Activated CD4-positive, alpha-beta T cell treated with anti-CD3 and anti-CD28 coated beads, Interleukin-10, Interleukin-2, amounts not matched to agents 100 ng/mL and 50 ng/mL, durations not matched to agents 16 hours and 8 hours (primary cell): ENCODE measurements around the gene PDE4B.

Experiments used
- DNase-seq: peaks from one replicate; pipeline ENCODE4 v3.0.0-alpha.2; 2020

The PDE4B gene

DNA sequence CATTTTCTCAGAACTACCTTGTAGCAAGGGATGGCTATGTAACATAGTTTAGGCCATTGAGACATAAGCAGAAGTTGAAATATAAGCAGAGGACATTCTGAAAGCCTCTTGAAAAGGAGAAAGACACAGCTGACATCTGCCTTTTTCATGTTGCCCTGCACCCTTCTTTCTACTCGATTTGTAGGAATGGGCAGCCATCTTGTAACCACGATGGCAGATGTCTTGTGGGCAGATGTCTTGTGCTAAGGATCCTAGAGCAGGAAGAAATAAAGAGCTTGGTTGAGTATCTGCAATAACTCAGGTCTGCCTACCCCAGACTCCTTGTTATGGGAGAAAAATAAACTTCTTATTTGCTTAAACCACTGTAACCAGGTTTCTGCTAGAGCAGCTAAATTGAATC is 351.0 kb downstream of the PDE4B start:
- no peak for DNase-seq

DNA sequence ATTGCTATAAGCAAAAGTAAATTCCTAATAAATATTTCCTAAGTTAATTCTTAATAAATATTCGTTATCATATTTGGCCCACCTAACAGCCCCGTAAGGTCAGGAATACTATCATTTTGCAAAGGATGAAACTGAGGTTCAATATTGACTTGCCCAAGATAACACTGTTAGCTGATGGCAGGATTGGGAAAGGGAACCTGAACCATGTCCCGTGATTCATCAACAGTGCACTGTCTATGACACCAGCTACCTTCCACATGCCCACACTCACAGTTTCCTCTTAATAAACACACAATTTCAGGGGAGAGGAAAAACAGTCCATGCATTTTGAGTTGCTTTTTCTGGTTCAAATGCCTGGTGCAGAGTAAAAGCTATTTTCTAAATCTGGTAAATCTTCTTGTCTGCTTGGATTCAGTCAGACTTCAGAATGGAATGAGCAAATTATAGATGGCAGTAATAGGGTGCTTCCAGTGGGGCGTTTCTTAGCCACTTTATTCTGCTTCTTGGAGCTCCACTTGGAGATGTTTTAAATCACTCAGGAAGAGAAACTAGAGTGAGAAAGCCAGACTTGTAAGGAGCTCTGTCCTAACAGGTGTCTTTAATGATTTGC is 354.6 kb downstream of the PDE4B start:
- no peak for DNase-seq

GRCh38 chr1:66152034-66152433 is 359.3 kb downstream of the PDE4B start:
- DNase-seq = no peak

DNA sequence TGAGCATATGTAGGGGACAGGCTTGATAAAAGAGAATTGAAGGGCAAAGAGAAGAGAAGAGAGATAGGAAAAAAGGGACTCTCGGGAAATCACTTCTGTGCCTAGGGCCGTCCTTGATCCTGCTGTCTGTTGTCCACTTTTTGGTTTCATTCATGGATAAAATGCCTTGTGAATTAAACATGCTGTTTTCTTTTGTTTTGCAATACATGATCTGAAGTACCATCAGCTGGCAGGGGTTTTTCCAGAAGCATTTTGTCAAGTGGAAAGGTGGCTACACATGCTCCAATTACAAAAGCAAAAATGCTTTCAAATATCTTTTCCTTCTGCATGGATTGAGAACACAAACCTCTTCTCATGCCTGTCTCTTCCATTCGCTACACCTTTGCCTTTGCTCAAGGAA is 361.7 kb downstream of the PDE4B start:
- no peak for DNase-seq

DNA sequence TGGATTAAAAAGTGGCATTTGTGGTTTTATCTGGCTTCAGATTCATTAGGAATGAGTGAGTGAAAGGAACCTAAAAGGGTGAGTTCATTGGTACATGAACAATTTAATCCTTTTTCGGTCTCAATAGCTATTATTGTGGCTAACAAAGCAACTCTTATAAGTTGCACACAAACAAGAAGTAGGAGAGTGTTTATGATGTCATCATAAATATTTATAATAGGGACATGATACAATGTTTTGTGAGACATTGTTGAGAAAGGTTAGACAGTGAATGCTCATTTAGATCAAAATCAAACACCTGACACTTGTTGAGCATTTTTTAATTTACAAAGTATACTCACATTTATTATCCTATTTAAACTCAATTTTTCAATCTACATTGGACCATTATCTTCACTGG is 363.4 kb downstream of the PDE4B start:
- DNase-seq = no peak

DNA sequence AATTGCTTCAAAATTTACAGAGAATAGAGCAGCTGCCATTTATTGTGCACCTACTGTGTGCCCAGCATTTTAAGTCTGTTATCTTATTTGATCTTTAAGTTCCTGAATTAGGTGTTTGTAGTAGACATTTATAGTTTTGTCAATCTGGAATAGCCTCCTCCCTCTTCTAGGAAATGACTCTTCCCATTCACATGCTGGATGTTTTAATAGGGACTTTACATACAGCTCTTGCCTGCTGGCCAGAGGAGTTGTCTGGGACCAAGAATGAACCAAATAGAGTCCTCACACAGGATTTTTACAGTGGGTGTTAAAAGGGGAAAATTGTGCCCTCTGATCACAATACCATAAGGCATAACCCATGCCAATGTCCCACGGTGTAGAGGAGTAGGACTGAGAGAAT is 367.1 kb downstream of the PDE4B start:
- DNase-seq = no peak

DNA sequence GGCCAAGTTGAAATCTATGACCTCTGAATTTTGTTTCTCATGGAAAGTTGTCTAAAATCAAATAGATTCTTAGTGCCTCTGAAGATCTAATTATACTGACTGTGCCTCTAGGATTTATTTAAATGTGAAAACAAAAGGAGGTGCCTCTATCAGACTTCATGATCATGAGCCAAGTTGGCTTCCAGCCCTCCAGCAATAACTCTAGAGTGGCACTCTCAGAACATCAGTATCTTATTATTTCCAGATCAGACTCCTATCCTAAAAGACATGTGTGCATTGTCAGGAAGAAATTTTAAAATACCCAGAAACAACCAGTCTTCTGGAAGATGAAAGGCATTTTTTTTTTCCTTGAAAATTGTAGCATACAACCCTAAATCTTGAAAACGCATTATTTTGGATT is 368.0 kb downstream of the PDE4B start:
- DNase-seq = no peak

- DNase-seq = no peak
Measured at GRCh38 chr1:66166753-66167152, 374.1 kb downstream of the PDE4B start.

- DNase-seq = no peak
Measured at GRCh38 chr1:66167267-66167666, 374.6 kb downstream of the PDE4B start.

DNA sequence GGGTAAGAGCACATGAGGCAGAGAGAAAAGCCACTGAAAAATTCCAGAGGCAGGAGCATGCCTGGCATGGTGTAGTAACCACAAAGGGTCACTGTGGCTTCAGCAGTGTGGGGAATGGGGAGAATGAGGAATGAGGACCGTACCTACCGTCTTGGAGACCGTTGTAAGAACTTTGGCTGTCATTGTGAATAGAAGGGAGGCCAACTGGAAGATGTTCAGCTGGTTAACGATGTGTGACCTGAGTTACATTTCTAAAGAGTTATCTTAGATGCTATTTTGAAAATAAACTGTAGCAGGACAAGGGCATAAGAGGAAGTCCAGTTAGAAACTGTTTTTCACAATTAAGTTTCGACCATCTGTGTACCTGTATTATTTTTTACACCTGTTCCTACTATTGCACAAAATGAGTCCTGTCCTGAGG is 375.8 kb downstream of the PDE4B start:
- DNase-seq = no peak

- DNase-seq = peak; percentile 19
Measured at GRCh38 chr1:66168948-66169671, 376.4 kb downstream of the PDE4B start.

DNA sequence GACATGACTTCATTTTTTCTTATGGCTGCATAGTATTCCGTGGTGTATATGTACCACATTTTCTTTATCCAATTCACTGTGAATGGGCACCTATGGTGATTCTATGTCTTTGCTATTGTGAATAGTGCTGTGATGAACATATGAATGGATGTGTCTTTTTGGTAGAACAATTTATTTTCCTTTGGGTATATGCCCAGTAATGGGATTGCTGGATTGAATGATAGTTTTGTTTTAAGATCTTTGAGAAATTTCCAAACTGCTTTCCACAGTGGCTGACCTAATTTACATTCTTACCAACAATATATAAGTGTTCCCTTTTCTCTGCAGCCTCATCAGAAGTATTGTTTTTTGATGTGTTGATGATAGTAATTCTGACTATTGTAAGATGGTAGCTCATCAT is 379.6 kb downstream of the PDE4B start:
- DNase-seq = no peak

DNA sequence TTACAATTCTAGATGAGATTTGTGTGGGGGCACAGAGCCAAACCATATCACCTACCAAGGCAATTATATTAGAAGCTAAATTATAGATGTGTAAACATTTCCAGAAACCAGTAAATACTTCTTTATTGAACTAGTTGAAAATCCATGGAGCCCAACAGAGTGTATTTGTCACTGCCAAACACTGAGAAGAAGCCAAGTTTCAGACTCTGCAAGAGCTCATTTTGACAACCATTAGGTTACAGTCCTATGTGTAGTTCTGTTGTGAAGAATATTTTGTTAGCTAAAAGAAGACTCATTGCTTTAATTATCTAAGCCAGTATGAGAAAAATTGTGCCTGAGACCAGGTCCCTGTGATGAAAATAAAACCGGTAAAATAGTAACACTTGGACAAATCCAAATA is 382.4 kb downstream of the PDE4B start:
- DNase-seq = no peak

DNA sequence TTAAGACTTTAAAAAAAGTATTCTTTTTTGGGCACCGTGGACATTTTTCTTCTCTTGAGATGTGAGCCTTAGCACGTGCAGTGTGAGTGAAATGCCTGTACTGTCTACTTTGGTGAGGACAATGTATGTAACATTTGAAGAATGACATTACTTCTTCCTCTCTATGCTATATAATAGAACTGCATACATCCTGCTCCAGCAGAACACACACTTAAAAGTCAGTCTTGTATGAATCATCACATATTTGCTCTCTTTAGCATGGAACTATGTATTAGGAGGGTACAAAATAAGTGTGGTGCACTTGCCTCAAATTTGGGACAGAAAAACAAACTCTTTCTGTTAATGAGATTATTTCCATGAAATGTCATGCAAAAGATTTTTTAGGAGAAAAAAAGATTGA is 382.9 kb downstream of the PDE4B start:
- DNase-seq = no peak

- DNase-seq = no peak
Measured at GRCh38 chr1:66176012-66176715, 383.5 kb downstream of the PDE4B start.

GRCh38 chr1:66176832-66177231 is 384.1 kb downstream of the PDE4B start:
- no peak for DNase-seq

DNA sequence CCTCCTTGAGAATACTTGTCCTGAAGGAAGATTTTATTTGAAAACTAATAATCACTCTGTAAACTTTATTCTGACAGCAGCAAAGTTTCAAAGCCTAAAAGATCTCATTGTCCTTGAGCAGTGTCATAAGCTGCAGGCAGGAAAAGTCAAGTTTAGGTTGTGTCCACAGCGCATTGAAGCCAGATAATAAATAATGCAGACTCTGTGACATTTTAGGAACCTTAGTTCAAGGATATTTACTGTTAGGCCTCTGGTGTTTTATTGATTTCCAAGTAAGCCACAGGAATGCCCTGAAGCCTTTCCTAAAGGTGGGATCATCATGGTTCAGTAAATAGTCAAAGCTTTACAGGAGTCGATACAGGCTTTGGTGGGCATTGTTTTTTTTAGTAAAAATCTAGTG is 384.8 kb downstream of the PDE4B start:
- DNase-seq = no peak

GRCh38 chr1:66182026-66182425 is 389.3 kb downstream of the PDE4B start:
- peak; percentile 46 for DNase-seq

- DNase-seq = peak; percentile 67
Measured at GRCh38 chr1:66182551-66183178, 390.0 kb downstream of the PDE4B start.

DNA sequence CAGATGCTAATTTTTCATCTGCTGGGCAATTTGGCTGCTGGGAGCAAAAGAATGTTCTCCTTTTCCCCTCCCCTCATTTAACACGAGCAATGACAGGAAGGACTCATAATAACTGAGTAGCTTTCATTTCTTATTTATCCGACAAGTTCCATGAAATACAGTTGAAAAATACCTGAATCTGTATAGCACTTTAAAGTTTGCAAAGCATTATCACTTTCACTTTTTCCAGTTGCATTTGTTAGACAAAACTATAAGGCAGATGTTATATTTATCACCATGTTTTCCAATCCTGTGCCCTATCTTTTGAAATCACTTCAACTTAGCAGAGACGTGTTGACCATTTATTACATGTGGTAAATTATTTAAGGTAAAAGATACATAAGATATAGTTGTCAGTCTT is 390.7 kb downstream of the PDE4B start:
- no peak for DNase-seq

DNA sequence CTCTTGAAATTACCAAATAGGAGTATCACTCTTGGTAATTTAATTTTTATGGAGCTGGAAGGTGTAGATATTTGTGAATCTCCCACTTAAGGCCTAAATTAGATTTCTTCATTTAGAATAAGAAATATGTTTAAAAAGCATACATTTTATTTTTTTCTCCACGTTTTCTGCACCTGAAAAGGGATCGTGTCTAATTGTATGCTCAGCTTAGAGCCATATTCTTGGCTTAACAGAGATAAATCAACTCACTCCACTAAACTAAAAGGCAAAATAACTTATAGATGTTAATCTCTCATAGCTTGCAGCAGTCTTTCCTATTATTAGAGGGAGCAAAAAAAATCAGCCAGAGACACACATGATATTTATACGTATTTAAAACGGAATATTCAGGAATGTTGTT is 404.4 kb downstream of the PDE4B start:
- no peak for DNase-seq

GRCh38 chr1:66197785-66198184 is 405.1 kb downstream of the PDE4B start:
- DNase-seq = no peak

DNA sequence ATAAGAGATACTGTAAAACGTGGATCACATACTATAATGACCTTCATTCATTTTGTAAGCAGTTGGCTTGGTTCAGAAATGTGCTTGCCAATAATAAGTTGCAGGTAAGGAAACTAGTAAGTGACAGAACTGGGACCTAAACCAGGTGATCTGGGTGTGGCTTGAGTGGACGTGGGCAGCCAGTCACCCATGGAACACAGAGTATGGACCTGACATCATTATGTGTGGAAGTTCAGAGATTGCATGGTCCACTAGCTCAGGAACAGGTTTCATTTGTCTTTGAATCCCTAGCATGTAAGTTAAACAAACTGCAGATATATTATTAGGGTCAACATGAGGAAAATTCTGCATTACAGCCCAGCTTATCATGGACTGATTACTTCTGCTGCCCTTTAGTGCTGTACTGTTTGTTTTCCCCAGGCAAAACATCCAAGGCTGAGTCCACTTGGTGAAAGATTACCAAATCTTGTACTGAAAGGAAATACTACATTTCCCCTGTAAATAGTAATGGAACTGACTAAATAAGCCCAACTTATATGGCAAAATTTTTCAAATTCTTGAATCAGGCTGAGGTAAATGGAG is 414.0 kb downstream of the PDE4B start:
- DNase-seq = no peak
